HG02885 (cell line): ENCODE results near the gene PRPH2.
"Not testable (repeated sequence)": the region's sequence is repeated elsewhere in the genome, so short reads cannot be mapped to it uniquely, and the experiment has no call there.

ENCODE experiments used
- ATAC-seq: cut with Tn5 transposase; IDR thresholded peaks from one replicate; pipeline ENCODE4 v1.9.1; 2021; ENCODE audit warnings: mild to moderate bottlenecking; ENCODE audit not compliant: unreplicated experiment, poor library complexity

Gene PRPH2

GRCh38 chr6:42742116-42742894, 19.9 kb upstream of the PRPH2 start:
- ATAC-seq = no peak

DNA sequence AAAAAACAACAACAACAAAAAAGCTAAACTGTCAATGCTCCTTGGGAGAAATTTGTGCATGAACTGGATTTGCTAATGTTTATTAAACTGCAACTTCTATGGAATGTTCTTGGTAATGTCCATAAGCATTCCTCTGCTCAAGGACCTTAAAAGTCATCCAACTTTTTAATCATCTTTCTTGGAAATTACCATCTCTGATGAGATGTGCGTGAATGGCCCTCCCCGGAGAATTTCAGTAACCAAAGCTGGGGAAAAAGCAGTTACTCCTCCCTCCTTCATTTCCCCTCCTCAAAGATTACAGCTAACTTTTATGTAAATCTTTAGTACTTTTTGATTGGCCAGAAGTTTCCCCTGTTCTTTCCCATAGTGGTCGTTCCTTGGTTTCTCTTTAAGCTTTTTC, 18.3 kb upstream of the PRPH2 start:
- no peak for ATAC-seq

DNA sequence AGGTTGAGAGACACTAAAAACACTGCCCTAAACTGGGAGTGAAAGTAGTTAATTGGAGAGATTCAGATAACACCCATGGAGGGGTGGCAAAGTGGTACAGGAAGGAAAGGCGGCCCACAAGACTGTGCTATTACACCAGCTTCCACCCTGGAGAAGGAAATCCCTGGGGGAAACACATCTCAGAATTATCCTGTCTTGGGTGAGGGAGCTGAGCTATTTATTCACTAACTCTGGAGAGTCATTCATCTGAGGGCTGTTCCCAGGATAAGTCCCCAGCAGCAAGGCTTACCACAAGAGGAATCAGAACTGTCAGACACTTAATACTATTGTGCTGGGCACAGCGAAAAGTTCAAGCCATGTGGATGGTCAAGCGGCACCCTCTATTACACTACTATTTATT, 13.6 kb upstream of the PRPH2 start:
- no peak for ATAC-seq

DNA sequence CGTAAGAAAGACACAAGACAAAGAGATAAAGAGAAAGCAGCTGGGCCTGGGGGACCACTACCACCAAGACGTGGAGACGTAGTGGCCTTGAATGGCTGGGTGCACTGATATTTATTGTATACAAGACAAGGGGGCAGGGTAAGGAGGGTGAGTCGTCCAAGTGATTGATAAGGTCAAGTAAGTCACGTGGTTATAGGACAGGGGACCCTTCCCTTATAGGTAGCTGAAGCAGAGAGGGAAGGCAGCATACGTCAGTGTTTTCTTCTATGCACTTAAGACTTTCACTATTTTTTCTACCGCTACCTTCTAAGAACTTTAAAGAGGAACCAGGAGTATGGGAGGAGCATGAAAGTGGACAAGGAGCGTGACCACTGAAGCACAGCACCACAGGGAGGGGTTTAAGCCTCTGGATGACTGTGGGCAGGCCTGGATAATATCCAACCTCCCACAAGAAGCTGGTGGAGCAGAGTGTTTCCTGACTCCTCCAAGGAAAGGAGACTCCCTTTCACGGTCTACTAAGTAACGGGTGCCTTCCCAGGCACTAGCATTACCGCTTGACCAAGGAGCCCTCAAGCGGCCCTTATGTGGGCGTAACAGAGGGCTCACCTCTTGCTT, 11.6 kb upstream of the PRPH2 start:
- ATAC-seq = not testable (repeated sequence)

DNA sequence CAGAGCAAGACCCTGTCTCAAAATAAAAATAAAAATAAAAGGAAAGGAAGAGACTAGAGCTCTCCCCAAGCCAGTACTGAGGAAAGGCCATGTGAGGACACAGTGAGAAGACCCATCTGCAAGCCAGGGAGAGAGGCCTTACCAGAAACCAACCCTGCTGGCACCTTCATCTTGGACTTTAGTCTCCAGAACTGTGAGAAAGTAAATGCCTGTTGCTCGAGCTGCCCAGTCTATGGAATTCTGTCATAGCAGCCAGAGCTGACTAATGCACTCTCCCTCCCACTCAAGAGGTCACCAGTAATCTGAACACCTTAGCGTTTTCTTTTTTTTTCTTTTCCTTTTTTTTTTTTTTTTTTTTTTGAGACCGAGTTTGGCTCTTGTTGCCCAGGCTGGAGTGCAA, 7.3 kb upstream of the PRPH2 start:
- ATAC-seq = no peak

GRCh38 chr6:42727627-42728026, 5.2 kb upstream of the PRPH2 start:
- ATAC-seq = no peak

GRCh38 chr6:42727087-42727611, 4.8 kb upstream of the PRPH2 start:
- peak; percentile 14 for ATAC-seq

- ATAC-seq = peak; percentile 79
Measured at GRCh38 chr6:42726485-42727086, 4.2 kb upstream of the PRPH2 start.

- ATAC-seq = no peak
Measured at GRCh38 chr6:42726026-42726425, 3.6 kb upstream of the PRPH2 start.

DNA sequence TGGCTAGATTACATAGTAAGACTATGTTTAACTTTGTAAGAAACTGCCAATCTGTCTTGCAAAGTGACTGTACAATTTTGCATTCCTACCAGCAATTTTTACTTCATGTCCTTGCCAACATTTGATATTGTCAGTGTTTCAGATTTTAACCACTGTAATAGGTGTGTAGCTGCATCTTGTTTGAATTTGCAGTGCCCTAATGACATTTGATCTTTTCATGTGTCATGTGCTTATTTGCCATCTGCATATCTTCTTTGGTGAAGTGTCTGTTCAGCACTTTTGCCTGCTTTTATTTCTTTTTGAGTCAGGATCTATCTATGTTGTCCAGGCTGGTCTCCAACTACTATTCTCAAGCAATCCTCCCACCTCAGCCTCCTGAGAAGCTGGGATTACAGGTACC, 2.4 kb upstream of the PRPH2 start:
- no peak for ATAC-seq

GRCh38 chr6:42720739-42721138, 1.7 kb downstream of the PRPH2 start:
- no peak for ATAC-seq

DNA sequence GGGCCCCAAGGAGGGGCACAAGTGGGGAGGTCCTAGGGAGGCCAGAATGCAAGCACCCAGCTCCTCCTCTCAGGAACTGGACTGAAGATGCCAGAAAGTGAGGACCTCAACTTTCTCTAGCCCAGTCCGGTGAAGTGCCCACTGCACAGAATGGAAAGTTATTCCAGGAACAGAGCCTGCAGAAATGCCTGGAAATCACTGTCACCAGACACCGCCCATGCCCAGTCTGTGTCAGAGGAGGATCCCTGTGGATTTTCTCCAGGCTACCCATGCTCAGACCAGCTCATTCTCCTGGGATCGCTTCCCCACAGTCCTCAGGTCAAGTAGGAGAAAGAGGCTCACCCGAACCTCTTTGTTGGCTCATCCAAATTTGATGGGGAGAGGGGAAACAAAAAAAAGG, 6.5 kb downstream of the PRPH2 start:
- no peak for ATAC-seq

- ATAC-seq = no peak
Measured at GRCh38 chr6:42714098-42714761, 8.2 kb downstream of the PRPH2 start.

DNA sequence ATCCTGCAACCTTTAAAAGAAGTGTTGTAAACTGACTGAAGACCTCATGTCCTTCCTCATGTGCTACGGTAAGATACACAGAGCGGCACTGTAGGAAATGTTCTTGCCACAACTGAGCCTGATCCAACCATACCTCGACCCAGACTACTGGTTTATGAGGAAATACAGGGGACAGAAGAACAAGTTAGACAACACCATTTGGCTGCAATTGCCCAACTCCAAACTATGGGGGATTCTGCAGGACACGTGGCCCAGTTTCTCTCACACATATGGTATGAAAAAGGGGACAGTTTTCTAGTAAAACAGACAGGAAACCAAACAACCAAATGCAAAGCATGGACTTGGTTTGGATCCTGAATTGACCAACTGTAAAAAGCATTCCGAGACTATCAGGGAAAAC, 10.5 kb downstream of the PRPH2 start:
- no peak for ATAC-seq

DNA sequence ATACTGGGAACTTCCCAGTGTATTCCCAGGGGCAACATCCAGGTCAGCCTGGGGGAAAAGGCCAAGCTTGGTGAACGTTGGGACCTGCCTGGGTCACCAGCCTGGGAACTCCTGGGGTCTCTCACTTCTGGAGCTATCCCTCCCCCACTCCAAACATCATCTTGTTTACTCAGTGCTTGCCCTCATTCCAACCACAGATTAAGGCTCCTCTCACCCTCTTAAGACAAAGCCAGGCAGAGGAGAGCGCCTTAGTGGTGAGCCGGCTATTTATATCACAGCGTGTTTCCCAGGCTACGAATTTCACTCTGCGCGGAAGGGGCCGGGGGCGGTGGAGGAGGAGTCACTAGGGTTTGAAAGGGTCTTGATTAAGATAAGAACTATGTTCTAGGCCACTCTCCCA, 12.1 kb downstream of the PRPH2 start:
- ATAC-seq = no peak

GRCh38 chr6:42709871-42710270, 12.5 kb downstream of the PRPH2 start:
- ATAC-seq = no peak

DNA sequence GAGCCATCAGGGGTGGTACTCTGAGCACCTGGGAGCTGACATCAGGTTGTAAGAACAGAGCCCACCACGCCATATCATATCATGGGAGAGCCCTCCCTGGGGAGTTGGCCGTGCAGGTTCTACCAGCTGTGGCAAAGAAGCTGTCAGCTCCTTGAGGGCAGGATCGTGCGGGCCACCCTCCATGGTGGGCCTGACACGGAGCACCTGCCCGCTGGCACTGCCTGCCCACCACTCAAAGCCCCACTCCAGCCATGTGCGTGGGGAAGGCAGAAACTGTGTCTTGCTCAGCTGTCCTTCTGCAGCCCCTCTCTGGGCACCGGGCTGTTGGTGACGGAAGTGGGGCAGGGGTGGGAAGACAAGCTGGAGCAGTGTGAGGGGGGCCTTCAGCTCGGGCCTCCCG, 14.3 kb downstream of the PRPH2 start:
- no peak for ATAC-seq

- ATAC-seq = no peak
Measured at GRCh38 chr6:42707595-42707994, 14.8 kb downstream of the PRPH2 start.

DNA sequence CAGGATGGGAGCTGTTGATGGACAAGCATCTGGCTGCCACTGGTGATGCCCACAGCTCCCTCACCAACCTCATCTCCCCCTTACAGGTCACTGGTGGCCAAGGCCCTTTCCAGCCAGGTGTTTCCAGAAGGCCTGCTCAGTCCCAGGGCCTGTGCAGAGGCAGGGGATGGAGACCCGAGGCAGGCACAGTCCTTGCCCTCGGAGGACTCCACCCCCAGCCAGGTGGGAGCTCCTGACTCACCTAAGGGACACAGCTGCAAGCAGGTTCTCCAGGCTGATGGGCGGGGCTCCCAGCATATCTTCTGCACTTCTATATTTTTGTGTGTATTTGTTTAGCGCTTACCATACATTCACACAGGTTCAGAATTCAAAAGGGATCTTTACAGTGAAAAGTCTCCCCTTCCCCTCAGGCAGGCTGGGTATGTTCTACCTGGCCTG, 17.4 kb downstream of the PRPH2 start:
- no peak for ATAC-seq

- no peak for ATAC-seq
Measured at GRCh38 chr6:42704251-42704936, 18.0 kb downstream of the PRPH2 start.
